ENCODE results near the gene HIF1AN.

DNA sequence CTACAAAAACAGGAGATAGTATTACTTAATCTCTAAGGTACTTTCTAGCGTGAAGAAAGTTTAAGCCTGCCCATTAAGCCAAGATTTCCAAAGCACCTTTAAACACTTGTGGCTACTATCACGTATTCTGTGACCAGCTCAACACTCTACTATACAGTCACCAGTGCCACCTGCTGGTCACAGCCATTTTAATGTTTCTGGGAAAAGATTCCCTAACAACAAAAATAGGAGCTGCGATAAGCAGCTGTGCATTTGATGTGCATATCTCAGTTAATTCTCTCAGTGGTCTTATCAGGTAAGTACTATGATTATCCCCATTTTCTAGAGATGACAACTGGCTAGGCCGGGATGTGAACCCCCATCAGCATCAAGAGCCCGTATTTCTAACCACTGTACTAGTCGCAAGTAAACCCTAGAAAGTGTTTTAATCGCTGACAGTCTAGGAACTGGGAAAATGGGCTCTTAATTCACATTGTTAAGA is 16.9 kb upstream of the HIF1AN start:
- TF ChIP-seq, protein P1, sequence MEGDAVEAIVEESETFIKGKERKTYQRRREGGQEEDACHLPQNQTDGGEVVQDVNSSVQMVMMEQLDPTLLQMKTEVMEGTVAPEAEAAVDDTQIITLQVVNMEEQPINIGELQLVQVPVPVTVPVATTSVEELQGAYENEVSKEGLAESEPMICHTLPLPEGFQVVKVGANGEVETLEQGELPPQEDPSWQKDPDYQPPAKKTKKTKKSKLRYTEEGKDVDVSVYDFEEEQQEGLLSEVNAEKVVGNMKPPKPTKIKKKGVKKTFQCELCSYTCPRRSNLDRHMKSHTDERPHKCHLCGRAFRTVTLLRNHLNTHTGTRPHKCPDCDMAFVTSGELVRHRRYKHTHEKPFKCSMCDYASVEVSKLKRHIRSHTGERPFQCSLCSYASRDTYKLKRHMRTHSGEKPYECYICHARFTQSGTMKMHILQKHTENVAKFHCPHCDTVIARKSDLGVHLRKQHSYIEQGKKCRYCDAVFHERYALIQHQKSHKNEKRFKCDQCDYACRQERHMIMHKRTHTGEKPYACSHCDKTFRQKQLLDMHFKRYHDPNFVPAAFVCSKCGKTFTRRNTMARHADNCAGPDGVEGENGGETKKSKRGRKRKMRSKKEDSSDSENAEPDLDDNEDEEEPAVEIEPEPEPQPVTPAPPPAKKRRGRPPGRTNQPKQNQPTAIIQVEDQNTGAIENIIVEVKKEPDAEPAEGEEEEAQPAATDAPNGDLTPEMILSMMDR (IDR thresholded peaks at IDR 0.05), result peak; percentile 53 to 76 (median 60)
- TF ChIP-seq POLR2A (IDR thresholded peaks at IDR 0.05), result no peak
